ENCODE data around the gene MMAB.

MMAB gene

GRCh38 chr12:109538191-109538863 lies 35.0 kb downstream of the MMAB start:
- no peak for DNase-seq (ENCODE audit: low read depth in 3 of 3)

DNA sequence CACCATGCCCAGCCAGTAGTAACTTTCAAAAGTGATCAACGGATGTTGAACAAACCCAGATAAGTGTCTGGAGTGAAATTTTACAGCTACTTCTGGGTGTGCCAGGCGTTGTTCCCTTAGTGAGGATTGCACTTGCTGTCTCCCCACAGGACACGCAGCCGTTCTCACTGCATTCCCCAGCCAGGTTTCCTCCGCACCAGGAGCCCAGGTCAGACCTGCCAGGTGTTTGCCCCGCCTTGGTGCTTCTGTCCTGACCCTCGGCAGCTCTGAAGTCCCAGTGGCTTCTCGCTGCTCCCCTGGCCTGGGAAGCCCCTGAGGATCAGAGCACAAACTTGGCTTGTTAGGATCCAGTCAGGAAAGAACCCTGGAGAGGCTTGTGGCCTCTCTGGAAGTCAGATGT lies 36.2 kb downstream of the MMAB start:
- DNase-seq (ENCODE audit: low read depth in 3 of 3): no peak

GRCh38 chr12:109535863-109536250 lies 37.4 kb downstream of the MMAB start:
- no peak for DNase-seq (ENCODE audit: low read depth in 3 of 3)

- no peak for DNase-seq (ENCODE audit: low read depth in 3 of 3)
Observed at GRCh38 chr12:109535231-109535862, 38.0 kb downstream of the MMAB start.

- DNase-seq (ENCODE audit: low read depth in 3 of 3): no peak
Observed at GRCh38 chr12:109534456-109534855, 38.8 kb downstream of the MMAB start.

DNA sequence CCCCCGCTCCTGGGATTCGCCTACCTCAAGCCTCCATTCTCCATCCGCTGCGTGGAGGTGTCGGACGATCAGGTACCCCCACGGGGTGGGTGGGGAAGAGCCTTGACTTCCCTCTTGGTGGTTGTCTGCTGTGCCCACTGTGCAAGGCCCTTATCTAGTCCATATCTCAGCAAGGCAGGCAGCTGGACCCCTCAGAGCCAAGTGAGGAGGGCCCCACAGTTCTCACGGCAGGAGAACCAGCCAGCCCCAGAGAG lies 39.9 kb downstream of the MMAB start:
- DNase-seq (ENCODE audit: low read depth in 3 of 3): no peak

DNA sequence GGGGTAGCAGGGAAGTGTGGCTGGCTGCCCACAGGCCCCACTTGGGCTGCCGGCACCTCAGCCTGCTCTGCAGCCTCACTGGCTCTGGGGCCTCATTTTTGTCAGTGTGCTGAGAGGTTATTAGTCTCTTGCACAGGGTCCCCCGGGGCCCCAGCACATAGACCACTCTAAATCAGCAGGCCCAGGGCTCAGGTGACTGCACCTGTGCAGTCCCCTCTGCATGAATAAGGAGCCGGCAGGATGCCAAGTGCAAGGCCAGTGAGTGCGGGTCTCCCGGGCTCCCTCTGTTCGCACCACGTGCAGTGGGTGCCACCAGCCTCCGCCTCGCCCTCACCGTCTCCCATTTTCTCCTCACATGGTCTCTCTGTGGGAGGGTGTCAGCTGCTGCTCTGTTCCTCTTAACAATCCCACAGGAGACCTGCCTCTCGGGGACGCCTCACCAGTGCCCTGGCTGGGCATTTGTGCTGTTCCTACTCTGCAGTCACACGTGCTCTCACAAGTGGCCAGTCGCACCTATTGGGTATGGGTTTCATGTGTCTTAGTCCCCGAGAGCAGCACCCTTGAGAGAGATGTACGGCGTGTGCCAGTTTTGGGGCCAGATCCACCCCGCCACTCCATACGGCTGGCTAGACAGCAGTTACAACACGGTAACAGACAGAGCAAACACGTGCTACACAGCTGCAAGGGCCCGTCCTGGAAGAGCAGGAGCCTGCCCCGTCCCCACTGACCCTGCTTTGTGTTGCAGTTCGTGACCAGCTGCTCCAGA lies 40.4 kb downstream of the MMAB start:
- DNase-seq (ENCODE audit: low read depth in 3 of 3): no peak

DNA sequence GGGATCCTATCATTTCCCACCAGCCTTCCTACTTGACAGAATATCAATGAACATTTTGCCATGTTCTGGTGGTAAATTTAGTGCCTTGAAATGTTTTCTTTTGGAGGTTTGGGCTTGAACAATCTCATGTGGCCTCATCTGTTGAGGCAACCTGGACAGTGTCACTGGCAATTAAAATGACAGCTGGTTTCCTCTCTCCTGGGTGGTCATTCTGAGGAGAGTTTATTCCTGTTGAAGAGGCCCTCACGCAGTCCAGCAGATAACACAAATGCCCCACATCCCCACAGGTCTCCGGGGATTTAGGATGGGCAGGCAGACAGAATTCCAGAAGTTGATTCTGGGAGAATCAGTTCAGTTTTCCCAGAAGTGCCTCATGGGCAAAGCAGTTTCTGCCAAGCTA lies 41.9 kb downstream of the MMAB start:
- no peak for DNase-seq (ENCODE audit: low read depth in 3 of 3)

DNA sequence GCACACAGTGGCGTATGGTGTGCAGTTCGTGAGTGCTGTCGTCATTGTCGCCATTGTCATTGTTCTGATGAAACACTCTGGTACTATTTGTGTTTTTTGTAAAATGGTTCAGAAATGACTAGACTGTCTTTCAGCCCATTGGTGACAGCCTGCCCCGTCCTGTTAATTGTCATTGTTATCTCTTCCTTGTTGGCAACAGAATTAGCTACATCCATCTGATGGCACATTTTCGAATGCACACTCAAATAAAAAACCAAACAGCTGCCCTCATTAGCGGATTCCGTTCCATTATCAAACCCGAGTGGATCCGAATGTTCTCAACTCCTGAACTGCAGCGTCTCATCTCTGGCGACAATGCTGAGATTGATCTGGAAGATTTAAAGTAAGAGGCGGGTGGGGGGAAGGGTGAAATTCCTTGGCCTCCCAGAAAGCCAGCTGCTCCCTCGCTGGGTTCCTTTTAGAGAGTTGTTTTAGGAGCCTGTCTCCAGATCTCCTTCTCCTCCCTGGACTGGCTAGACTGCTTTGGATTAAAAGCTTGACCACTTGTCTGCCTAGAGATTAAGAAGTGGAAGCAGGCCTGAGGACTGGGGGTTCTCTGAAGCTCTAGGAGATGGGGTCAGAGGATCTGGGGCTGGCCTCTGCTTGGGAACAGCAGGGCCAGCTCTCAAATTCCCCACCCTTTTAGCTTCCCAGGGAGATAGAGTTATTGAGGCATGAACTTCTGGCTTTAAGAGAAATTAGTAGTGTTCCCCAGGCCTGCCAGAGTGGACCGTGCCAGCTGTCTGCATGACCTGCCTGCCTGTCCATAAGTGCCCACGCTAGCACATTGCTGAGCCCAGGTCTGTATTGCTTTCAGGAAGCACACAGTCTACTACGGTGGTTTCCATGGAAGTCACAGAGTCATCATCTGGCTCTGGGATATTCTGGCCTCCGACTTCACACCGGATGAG lies 43.3 kb downstream of the MMAB start:
- no peak for DNase-seq (ENCODE audit: low read depth in 3 of 3)

- no peak for DNase-seq (ENCODE audit: low read depth in 3 of 3)
Observed at GRCh38 chr12:109527489-109528123, 45.7 kb downstream of the MMAB start.

- DNase-seq (ENCODE audit: low read depth in 3 of 3): no peak
Observed at GRCh38 chr12:109525279-109525585, 48.1 kb downstream of the MMAB start.

- DNase-seq (ENCODE audit: low read depth in 3 of 3): no peak
Observed at GRCh38 chr12:109524466-109525278, 48.6 kb downstream of the MMAB start.

DNA sequence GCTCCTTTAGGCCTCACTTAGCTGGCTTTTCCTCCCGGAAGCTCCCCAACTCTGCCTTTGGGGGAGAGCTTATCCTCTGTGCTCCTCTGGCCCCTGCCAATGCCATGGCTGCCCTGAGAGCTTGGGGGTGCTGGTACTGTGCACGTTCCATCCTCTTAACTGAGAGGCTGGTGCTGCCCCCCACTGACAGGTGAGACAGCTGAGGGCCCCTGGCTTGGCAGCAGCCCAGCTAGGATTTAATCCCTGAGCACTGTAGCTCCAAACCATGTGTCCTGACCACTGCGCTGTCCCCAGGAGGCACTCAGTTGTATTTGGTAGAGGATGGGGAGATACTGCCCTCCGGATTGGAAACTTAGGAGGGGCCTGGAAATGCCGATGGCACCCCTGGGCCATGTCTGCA lies 49.8 kb downstream of the MMAB start:
- no peak for DNase-seq (ENCODE audit: low read depth in 3 of 3)

- no peak for DNase-seq (ENCODE audit: low read depth in 3 of 3)
Observed at GRCh38 chr12:109523071-109523470, 50.2 kb downstream of the MMAB start.

DNA sequence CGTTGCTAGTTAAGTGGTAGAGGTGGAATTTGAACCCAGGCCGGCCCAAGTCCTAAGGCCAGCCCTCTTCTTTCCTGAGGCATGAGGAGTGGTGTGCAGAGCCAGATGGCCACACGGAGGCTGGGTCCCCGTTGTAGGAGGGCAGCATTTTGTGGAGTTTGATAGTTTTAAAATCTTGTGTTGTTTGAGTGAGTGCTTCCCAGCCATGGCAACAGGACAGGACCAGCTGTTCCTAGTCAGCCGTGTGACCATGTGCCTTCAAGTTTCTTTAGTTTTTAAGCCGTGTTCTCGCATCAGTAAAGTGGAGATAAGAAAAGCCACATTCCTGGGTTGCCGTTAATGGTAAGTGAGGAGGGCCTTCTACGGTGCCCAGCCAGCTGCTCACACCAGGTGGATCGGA lies 51.5 kb downstream of the MMAB start:
- no peak for DNase-seq (ENCODE audit: low read depth in 3 of 3)

DNA sequence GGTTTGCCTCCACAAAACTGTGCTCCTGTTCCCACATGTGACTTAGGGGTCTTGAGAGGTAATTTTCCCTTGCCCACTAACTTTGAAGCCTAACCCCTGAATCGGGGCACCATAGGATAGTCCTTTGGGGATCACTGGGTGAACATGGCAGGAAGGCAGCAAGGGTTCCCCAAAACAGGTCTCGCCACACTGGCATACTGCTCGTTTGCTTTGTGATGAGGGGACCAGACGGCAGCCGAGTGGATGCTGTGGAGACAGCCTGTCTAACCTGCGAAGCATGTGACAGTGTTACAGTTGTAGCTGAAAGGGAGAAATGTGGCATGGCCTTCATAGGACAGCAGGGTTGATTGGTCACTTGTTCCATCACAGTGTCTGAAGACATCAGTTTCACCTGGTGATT lies 53.5 kb downstream of the MMAB start:
- no peak for DNase-seq (ENCODE audit: low read depth in 3 of 3)

DNA sequence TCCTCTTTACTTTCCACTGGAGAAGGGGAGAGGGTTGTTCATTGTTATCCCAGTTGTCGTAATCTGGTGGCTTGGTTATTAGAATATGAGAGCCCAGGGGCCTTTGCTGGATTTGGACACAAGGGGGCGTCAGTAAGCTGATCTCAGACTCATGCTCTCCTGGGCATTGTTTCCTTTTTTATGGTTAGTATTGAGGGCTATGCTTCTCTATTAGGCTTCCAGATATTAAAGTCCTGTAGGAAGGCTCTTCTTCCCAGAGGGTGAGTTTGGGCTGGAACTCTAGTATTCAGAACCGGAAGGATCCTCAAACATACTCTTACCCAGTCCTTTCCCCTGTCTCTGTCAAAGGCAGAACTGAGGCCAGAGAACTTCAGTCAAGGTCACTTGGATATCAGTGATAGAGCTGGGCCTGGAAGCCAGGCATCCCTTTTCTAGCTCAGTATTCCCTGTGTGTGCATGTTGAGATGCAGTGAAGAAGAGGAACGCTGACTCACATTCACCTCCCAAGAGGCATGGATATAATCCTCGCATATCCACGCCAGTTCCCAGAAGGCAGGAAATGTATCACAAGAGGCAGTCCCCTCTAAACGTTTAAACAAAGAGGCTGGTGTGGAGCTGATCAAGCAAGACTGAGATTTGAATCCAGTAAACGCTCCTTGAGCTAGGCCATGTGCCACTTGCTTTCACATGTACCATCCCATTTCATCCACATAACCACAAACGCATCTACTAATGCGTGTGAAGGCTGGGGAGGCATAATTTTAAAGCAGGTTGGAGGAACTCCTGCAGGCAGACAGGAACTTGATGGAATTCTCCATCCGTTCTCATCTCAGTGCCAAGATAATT lies 54.3 kb downstream of the MMAB start:
- DNase-seq (ENCODE audit: low read depth in 3 of 3): peak; percentile 16 to 47 (median 25)

- DNase-seq (ENCODE audit: low read depth in 3 of 3): no peak
Observed at GRCh38 chr12:109517619-109518018, 55.7 kb downstream of the MMAB start.

- no peak for DNase-seq (ENCODE audit: low read depth in 3 of 3)
Observed at GRCh38 chr12:109513977-109514376, 59.3 kb downstream of the MMAB start.

DNA sequence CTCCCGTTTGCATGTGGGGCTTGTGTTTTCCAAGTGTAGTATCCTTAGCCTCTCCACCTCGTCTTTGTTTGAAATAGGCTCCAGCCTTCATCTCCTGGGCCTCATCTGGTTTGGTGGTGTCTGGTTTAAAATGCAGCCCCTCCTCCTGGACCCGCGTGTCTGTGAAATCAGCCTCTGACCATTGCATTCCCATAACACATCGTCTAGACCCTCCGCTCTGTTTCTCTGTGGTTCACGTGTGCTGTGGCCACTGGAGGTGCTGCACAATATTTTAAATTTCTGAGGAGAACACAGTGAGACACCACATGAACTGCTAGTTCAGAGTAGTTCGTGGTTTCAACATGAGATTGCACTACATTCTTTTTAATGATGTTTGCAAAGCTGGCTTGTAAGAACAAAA lies 60.3 kb downstream of the MMAB start:
- DNase-seq (ENCODE audit: low read depth in 3 of 3): no peak

Data from stimulated activated CD4-positive, alpha-beta T cell treated with anti-CD3 and anti-CD28 coated beads, TNF-alpha, amount 100 ng/mL, for 24 hours (primary cell).